Measurements from ENCODE around the gene NAT14. TPM values are rescaled to one million over a fixed set of nuclear protein-coding genes. Genes with fewer than 3 reads are reported as not detected.

NAT14 gene
- total RNA-seq, 1 experiment from 2014 or later, result 87.7 TPM

DNA sequence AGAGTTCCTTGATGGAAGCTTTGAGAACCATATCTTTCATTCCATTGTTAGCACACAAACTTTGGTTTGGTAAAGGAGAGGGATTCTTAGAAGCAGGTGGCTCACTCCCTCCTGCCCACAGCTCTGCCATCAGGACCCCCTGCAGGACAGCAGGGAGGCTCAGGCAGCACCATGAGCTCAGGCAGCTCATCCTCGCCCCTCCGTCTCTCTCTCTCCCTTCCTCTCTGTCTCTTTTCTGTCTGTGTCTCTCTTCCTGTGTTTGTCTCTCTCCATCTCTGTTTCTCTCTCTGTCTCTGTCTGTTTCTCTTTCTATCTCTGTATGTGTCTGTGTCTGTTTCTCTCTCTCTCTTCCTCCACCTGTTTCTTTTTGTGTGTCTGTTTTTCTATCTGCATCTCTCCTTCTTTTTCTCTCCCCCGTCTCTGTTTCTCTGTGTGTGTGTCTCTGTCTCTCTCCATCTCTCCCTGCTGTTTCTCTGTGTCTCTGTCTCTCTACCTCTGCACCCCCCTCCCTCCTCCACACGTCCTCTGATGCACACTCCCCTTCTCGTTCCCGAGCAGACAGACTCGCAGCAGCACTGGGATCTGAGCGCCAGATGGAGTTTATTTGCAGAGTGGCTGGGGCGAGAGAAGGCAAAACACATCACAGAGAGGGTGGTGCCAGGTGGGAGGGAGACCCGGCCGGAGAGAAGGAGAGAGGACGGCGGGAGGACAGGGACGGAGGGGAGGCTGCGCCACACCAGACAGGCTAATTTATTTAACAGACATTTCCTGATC lies 43.2 kb downstream of the NAT14 start:
- POLR2A ChIA-PET, result interaction anchor here (0.5 kb wide), 1 partner anchor 593 kb away, joined by 3 read pairs; the partner anchor contains the start of gene ZNF787
- H3K4me1 Mint-ChIP-seq, result no peaks in the 10 kb centered on the region; the same call in 1 of the 2 replicates
- H3K4me3 Mint-ChIP-seq, result no peak overlapping the region
- no peak for DNase-seq (ENCODE audit: low spot score)
- no peaks in the 10 kb centered on the region for H3K9me3 Mint-ChIP-seq
- CTCF ChIA-PET, result interaction anchor here (0.8 kb wide), 1 partner anchor 366 kb away, joined by 3 read pairs; no protein-coding TSS in a partner anchor
- TF ChIP-seq, protein P1, sequence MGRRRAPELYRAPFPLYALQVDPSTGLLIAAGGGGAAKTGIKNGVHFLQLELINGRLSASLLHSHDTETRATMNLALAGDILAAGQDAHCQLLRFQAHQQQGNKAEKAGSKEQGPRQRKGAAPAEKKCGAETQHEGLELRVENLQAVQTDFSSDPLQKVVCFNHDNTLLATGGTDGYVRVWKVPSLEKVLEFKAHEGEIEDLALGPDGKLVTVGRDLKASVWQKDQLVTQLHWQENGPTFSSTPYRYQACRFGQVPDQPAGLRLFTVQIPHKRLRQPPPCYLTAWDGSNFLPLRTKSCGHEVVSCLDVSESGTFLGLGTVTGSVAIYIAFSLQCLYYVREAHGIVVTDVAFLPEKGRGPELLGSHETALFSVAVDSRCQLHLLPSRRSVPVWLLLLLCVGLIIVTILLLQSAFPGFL (CRISPR knock-in tag; IDR thresholded peaks at IDR 0.05; ENCODE audit: borderline replicate concordance), result no peak
- TF ChIP-seq, protein P2, sequence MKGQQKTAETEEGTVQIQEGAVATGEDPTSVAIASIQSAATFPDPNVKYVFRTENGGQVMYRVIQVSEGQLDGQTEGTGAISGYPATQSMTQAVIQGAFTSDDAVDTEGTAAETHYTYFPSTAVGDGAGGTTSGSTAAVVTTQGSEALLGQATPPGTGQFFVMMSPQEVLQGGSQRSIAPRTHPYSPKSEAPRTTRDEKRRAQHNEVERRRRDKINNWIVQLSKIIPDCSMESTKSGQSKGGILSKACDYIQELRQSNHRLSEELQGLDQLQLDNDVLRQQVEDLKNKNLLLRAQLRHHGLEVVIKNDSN (CRISPR knock-in tag; IDR thresholded peaks at IDR 0.05), result no peak
- TF ChIP-seq ESRRA (CRISPR knock-in tag; IDR thresholded peaks at IDR 0.05; ENCODE audit: borderline replicate concordance) (no peak), NR3C1 (CRISPR knock-in tag; conservative IDR thresholded peaks at IDR 0.05; ENCODE audit: low read depth) (no peak), RELA (CRISPR knock-in tag; IDR thresholded peaks at IDR 0.05; ENCODE audit: borderline replicate concordance) (no peak), ZNF232 (CRISPR knock-in tag; IDR thresholded peaks at IDR 0.05) (no peak), FOXP1 (CRISPR knock-in tag; IDR thresholded peaks at IDR 0.05; ENCODE audit: borderline replicate concordance) (no peak), MXD4 (CRISPR knock-in tag; IDR thresholded peaks at IDR 0.05; ENCODE audit: borderline replicate concordance) (no peak), MYBL2 (CRISPR knock-in tag; IDR thresholded peaks at IDR 0.05) (no peak), JUN (CRISPR knock-in tag; IDR thresholded peaks at IDR 0.05) (no peak), ZNF138 (CRISPR knock-in tag; conservative IDR thresholded peaks at IDR 0.05) (no peak), ZNF671 (CRISPR knock-in tag; IDR thresholded peaks at IDR 0.05) (no peak), HMGA2 (CRISPR knock-in tag; IDR thresholded peaks at IDR 0.05) (no peak), ETV6 (CRISPR knock-in tag; IDR thresholded peaks at IDR 0.05) (no peak)
- TF ChIP-seq, protein P3, sequence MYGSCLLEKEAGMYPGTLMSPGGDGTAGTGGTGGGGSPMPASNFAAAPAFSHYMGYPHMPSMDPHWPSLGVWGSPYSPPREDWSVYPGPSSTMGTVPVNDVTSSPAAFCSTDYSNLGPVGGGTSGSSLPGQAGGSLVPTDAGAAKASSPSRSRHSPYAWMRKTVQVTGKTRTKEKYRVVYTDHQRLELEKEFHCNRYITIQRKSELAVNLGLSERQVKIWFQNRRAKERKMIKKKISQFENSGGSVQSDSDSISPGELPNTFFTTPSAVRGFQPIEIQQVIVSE (CRISPR knock-in tag; IDR thresholded peaks at IDR 0.05; ENCODE audit: borderline replicate concordance), result no peak
- TF ChIP-seq, protein P4, sequence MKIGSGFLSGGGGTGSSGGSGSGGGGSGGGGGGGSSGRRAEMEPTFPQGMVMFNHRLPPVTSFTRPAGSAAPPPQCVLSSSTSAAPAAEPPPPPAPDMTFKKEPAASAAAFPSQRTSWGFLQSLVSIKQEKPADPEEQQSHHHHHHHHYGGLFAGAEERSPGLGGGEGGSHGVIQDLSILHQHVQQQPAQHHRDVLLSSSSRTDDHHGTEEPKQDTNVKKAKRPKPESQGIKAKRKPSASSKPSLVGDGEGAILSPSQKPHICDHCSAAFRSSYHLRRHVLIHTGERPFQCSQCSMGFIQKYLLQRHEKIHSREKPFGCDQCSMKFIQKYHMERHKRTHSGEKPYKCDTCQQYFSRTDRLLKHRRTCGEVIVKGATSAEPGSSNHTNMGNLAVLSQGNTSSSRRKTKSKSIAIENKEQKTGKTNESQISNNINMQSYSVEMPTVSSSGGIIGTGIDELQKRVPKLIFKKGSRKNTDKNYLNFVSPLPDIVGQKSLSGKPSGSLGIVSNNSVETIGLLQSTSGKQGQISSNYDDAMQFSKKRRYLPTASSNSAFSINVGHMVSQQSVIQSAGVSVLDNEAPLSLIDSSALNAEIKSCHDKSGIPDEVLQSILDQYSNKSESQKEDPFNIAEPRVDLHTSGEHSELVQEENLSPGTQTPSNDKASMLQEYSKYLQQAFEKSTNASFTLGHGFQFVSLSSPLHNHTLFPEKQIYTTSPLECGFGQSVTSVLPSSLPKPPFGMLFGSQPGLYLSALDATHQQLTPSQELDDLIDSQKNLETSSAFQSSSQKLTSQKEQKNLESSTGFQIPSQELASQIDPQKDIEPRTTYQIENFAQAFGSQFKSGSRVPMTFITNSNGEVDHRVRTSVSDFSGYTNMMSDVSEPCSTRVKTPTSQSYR (CRISPR knock-in tag; IDR thresholded peaks at IDR 0.05), result no peak
- TF ChIP-seq, protein P5, sequence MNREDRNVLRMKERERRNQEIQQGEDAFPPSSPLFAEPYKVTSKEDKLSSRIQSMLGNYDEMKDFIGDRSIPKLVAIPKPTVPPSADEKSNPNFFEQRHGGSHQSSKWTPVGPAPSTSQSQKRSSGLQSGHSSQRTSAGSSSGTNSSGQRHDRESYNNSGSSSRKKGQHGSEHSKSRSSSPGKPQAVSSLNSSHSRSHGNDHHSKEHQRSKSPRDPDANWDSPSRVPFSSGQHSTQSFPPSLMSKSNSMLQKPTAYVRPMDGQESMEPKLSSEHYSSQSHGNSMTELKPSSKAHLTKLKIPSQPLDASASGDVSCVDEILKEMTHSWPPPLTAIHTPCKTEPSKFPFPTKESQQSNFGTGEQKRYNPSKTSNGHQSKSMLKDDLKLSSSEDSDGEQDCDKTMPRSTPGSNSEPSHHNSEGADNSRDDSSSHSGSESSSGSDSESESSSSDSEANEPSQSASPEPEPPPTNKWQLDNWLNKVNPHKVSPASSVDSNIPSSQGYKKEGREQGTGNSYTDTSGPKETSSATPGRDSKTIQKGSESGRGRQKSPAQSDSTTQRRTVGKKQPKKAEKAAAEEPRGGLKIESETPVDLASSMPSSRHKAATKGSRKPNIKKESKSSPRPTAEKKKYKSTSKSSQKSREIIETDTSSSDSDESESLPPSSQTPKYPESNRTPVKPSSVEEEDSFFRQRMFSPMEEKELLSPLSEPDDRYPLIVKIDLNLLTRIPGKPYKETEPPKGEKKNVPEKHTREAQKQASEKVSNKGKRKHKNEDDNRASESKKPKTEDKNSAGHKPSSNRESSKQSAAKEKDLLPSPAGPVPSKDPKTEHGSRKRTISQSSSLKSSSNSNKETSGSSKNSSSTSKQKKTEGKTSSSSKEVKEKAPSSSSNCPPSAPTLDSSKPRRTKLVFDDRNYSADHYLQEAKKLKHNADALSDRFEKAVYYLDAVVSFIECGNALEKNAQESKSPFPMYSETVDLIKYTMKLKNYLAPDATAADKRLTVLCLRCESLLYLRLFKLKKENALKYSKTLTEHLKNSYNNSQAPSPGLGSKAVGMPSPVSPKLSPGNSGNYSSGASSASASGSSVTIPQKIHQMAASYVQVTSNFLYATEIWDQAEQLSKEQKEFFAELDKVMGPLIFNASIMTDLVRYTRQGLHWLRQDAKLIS (CRISPR knock-in tag; IDR thresholded peaks at IDR 0.05; ENCODE audit: borderline replicate concordance), result no peak
- ATAC-seq, result no peak
- no peaks in the 10 kb centered on the region for H3K36me3 Mint-ChIP-seq
- no peak overlapping the region for H3K27ac Mint-ChIP-seq
- H3K27me3 Mint-ChIP-seq (ENCODE audit: low read depth), result peaks cover 2% of the 10 kb centered on the region; the same call in 1 of the 2 replicates
